Measurements from ENCODE around the gene RNF212.

GRCh38 chr4:1084796-1085403 is 28.5 kb downstream of the RNF212 start:
- no peak for TF ChIP-seq CTCF (conservative IDR thresholded peaks at IDR 0.05)
- no peak for TF ChIP-seq ZFX (IDR thresholded peaks at IDR 0.05)
